ENCODE results near the gene CXXC5. TPM values are rescaled to one million over a fixed set of nuclear protein-coding genes. Genes with fewer than 3 reads are reported as not detected.
"Not testable (repeated sequence)": the region's sequence is repeated elsewhere in the genome, so short reads cannot be mapped to it uniquely, and the experiment has no call there.

Gene CXXC5
- total RNA-seq, 2 donors from 2014 or later, result 1.2 to 1.9 TPM

GRCh38 chr5:139726248-139726647, 78.1 kb downstream of the CXXC5 start:
- no peaks in the 10 kb centered on the region for H3K9me3 Mint-ChIP-seq
- ATAC-seq (replicated peaks in 1 of 2) (no peak), DNase-seq (no peak)
- H3K36me3 Mint-ChIP-seq (ENCODE audit: insufficient read depth in 2 of 2), result no peaks in the 10 kb centered on the region
- H3K27me3 Mint-ChIP-seq (ENCODE audit: low read depth), result no peaks in the 10 kb centered on the region
- no peak overlapping the region for H3K4me3 Mint-ChIP-seq
- no peaks in the 10 kb centered on the region for H3K4me1 Mint-ChIP-seq (ENCODE audit: low read depth)
- H3K27ac Mint-ChIP-seq, result no peak overlapping the region

- not testable (repeated sequence) for H3K4me1 Mint-ChIP-seq (ENCODE audit: low read depth); H3K27ac Mint-ChIP-seq; H3K27me3 Mint-ChIP-seq (ENCODE audit: low read depth); H3K4me3 Mint-ChIP-seq; H3K36me3 Mint-ChIP-seq (ENCODE audit: insufficient read depth in 2 of 2); ATAC-seq (replicated peaks in 1 of 2); H3K9me3 Mint-ChIP-seq; DNase-seq
Measured at GRCh38 chr5:139727615-139728014, 79.5 kb downstream of the CXXC5 start.

GRCh38 chr5:139731281-139731680, 83.1 kb downstream of the CXXC5 start:
- H3K27ac Mint-ChIP-seq, result no peak overlapping the region
- ATAC-seq (replicated peaks in 1 of 2), result no peak
- no peaks in the 10 kb centered on the region for H3K36me3 Mint-ChIP-seq (ENCODE audit: insufficient read depth in 2 of 2)
- no peaks in the 10 kb centered on the region for H3K27me3 Mint-ChIP-seq (ENCODE audit: low read depth)
- H3K4me1 Mint-ChIP-seq (ENCODE audit: low read depth), result no peaks in the 10 kb centered on the region
- no peak for DNase-seq
- no peaks in the 10 kb centered on the region for H3K9me3 Mint-ChIP-seq
- H3K4me3 Mint-ChIP-seq, result no peak overlapping the region

GRCh38 chr5:139732019-139732418, 83.9 kb downstream of the CXXC5 start:
- no peak for ATAC-seq (replicated peaks in 1 of 2)
- H3K4me1 Mint-ChIP-seq (ENCODE audit: low read depth), result no peaks in the 10 kb centered on the region
- H3K27me3 Mint-ChIP-seq (ENCODE audit: low read depth), result no peaks in the 10 kb centered on the region
- no peak for DNase-seq
- no peak overlapping the region for H3K4me3 Mint-ChIP-seq
- no peaks in the 10 kb centered on the region for H3K36me3 Mint-ChIP-seq (ENCODE audit: insufficient read depth in 2 of 2)
- H3K27ac Mint-ChIP-seq, result no peak overlapping the region
- no peaks in the 10 kb centered on the region for H3K9me3 Mint-ChIP-seq

GRCh38 chr5:139733010-139733688, 85.0 kb downstream of the CXXC5 start:
- Mint-ChIP-seq H3K4me1 (ENCODE audit: low read depth) (no peaks in the 10 kb centered on the region), H3K27me3 (ENCODE audit: low read depth) (no peaks in the 10 kb centered on the region), H3K36me3 (ENCODE audit: insufficient read depth in 2 of 2) (no peaks in the 10 kb centered on the region), H3K9me3 (no peaks in the 10 kb centered on the region), H3K4me3 (no peak overlapping the region), H3K27ac (no peak overlapping the region)
- no peak for ATAC-seq (replicated peaks in 1 of 2)
- no peak for DNase-seq

Other genes starting within 250 kb of the CXXC5 start
- gene SPATA24, start 244.3 kb upstream of the CXXC5 start, total RNA-seq, result 1 to 10 TPM; 3.3 to 3.5 TPM
- 10 to 100 TPM; 46.1 to 73.7 TPM for gene DNAJC18, start 208.8 kb upstream of the CXXC5 start, total RNA-seq
- gene ECSCR, start 185.6 kb upstream of the CXXC5 start, total RNA-seq, result 1 to 10 TPM; 1.2 to 1.4 TPM
- under 1 TPM; 0.22 to 0.35 TPM for gene SMIM33, start 177.3 kb upstream of the CXXC5 start, total RNA-seq
- gene STING1, start 165.6 kb upstream of the CXXC5 start, total RNA-seq, result 100 to 1,000 TPM in 1 of 2 donors, 10 to 100 TPM in 1; 98.6 to 230 TPM
- 100 to 1,000 TPM; 315 to 342 TPM for gene UBE2D2, start 87.0 kb upstream of the CXXC5 start, total RNA-seq
- not detected for gene PSD2, start 147.5 kb downstream of the CXXC5 start, total RNA-seq